Caki2 (cell line): ENCODE data around the gene RTN4RL1. TPM values are rescaled to one million over a fixed set of nuclear protein-coding genes. Genes with fewer than 3 reads are reported as not detected.
"Not testable (repeated sequence)": the region's sequence is repeated elsewhere in the genome, so short reads cannot be mapped to it uniquely, and the experiment has no call there.

Experiments used
- DNase-seq: peaks from one replicate; pipeline ENCODE4 v3.0.0-alpha.2; 2015; ENCODE audit warnings: low read depth
- in situ Hi-C: cut with HindIII; loops from 2 replicates; pipeline ENCODE4 v1.10.0; 2016; ENCODE audit warnings: low sequenced_read_pairs, low pct_unique_long_range_greater_than_20kb, mixed read lengths
- total RNA-seq: library from RNA; depleted of rRNA; stranded (reverse); fragments of >200 nt; shearing (Covaris generic); gene quantifications from 2 replicates; pipeline ENCODE4 v1.2.3, GENCODE V29; 2014; ENCODE audit warnings: low replicate concordance; rRNA removed

The RTN4RL1 gene
- total RNA-seq, 1 experiment from 2014 or later = 12.2 TPM

- no peak for DNase-seq
- in situ Hi-C loops = no loop called here
Observed at GRCh38 chr17:1898332-1898731, 126.8 kb downstream of the RTN4RL1 start.

- in situ Hi-C loops = no loop called here
- DNase-seq = no peak
Observed at GRCh38 chr17:1897105-1897656, 128.0 kb downstream of the RTN4RL1 start.

GRCh38 chr17:1896243-1897104 lies 128.7 kb downstream of the RTN4RL1 start:
- no peak for DNase-seq
- in situ Hi-C loops = no loop called here

- DNase-seq, in situ Hi-C loops: not testable (repeated sequence)
Observed at GRCh38 chr17:1895479-1895878, 129.7 kb downstream of the RTN4RL1 start.

- no peak for DNase-seq
- in situ Hi-C loops = no loop called here
Observed at GRCh38 chr17:1894753-1895339, 130.3 kb downstream of the RTN4RL1 start.

DNA sequence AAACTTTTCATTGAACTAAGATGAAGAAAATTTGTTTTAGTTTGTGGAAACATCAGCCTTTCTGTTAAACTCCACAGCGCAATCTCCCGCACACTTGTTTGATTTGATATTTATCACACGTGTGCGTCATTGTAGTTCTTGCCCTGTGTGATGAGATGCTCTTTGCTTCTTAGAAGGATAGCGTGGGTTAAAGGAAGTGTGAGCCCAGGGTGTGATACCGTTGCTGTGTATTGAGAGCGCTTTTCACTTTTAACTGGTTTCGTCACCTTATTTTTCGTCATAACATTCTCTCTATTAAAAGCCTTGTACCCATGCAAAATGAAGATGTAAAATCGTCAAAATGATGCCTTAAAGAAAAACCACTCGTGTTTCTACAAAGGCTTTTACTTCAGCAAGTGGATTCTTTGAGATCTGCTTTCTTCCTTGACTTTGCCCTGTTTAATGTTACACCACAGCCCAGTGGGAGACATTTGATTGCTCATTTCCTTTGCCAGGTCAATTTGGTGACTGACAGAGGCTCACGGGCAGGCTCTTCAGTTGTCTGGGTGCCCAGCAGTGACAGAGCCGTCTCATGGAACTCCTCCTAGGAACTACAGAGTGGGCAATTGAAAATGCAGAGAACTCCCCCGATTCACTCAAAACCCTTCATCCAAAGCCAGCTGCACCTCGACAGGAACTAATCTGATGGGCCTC lies 134.2 kb downstream of the RTN4RL1 start:
- in situ Hi-C loops = no loop called here
- DNase-seq = no peak

GRCh38 chr17:1888741-1889140 lies 136.4 kb downstream of the RTN4RL1 start:
- DNase-seq = no peak
- in situ Hi-C loops = no loop called here

Other genes starting within 250 kb of the RTN4RL1 start
- 4.7 and 18.3 TPM in 2 replicates for gene SMYD4, start 195.4 kb downstream of the RTN4RL1 start, total RNA-seq
- 62.7 and 68.7 TPM in 2 replicates for gene RPA1, start 195.3 kb downstream of the RTN4RL1 start, total RNA-seq
- gene DPH1, start 4.8 kb upstream of the RTN4RL1 start, total RNA-seq = 11.1 and 20.5 TPM in 2 replicates
- gene OVCA2, start 16.7 kb upstream of the RTN4RL1 start, total RNA-seq = 39.9 and 53.1 TPM in 2 replicates
- gene HIC1, start 29.8 kb upstream of the RTN4RL1 start, total RNA-seq = not detected in 2 replicates